HepG2 (cell line): ENCODE measurements around the gene MT1G. TPM values are rescaled to one million over a fixed set of nuclear protein-coding genes. Genes with fewer than 3 reads are reported as not detected.
A peak's percentile ranks its signal among the peaks of the same experiment; 100 is the strongest.

Experiments used
- ARHGAP35 ChIP-seq: sonication (generic); formaldehyde crosslinking; IDR thresholded peaks from 2 replicates; pipeline ENCODE4 v1.9.0; 2022; ENCODE audit warnings: mild to moderate bottlenecking, inconsistent platforms, moderate library complexity, missing genetic modification reagents, borderline replicate concordance
- GABPB1 ChIP-seq: IDR thresholded peaks from 2 replicates; pipeline ENCODE4 v1.6.1; 2016; ENCODE audit warnings: mild to moderate bottlenecking, missing genetic modification reagents, moderate library complexity, missing compliant biosample characterization
- HNRNPUL1 ChIP-seq: fragments of 200-400 bp; formaldehyde crosslinking; IDR thresholded peaks from 2 replicates; pipeline ENCODE4 v1.6.1; 2017; ENCODE audit warnings: low read depth, mild to moderate bottlenecking, low read length, moderate library complexity
- MTF2 ChIP-seq: sonication (generic); formaldehyde crosslinking; IDR thresholded peaks from 2 replicates; pipeline ENCODE4 v1.5.0; 2020; ENCODE audit warnings: missing genetic modification reagents, borderline replicate concordance
- NCOA5 ChIP-seq: sonication (generic); formaldehyde crosslinking; IDR thresholded peaks from 2 replicates; pipeline ENCODE4 v1.4.0; 2020; ENCODE audit warnings: missing genetic modification reagents
- POLR2AphosphoS5 ChIP-seq: IDR thresholded peaks from 2 replicates; pipeline ENCODE4 v1.6.1; 2012; ENCODE audit warnings: low read depth, low read length
- SAFB2 ChIP-seq: sonication (generic); formaldehyde crosslinking; IDR thresholded peaks from 2 replicates; pipeline ENCODE4 v1.5.1; 2020; ENCODE audit warnings: missing genetic modification reagents, low read depth, mild to moderate bottlenecking, borderline replicate concordance
- TBX2 ChIP-seq: sonication (generic); formaldehyde crosslinking; IDR thresholded peaks from 2 replicates; pipeline ENCODE4 v1.5.0; 2020; ENCODE audit warnings: missing genetic modification reagents, mild to moderate bottlenecking, borderline replicate concordance
- U2AF1 ChIP-seq: fragments of 200-400 bp; formaldehyde crosslinking; optimal IDR thresholded peaks from 2 replicates; pipeline ENCODE3; 2017; ENCODE audit warnings: mild to moderate bottlenecking, low read depth, low read length
- ZC3H13 ChIP-seq: sonication (generic); formaldehyde crosslinking; IDR thresholded peaks from 2 replicates; pipeline ENCODE4 v1.8.1; 2023; ENCODE audit warnings: mild to moderate bottlenecking, missing genetic modification reagents, moderate library complexity
- ZMAT3 ChIP-seq: sonication (generic); formaldehyde crosslinking; conservative IDR thresholded peaks from 2 replicates; pipeline ENCODE4 v1.7.0; 2021; ENCODE audit warnings: missing genetic modification reagents
- ZMYM3 ChIP-seq: sonication (generic); formaldehyde crosslinking; IDR thresholded peaks from 2 replicates; pipeline ENCODE4 v1.5.1; 2020; ENCODE audit warnings: mild to moderate bottlenecking, missing genetic modification reagents
- ZNF512 ChIP-seq: sonication (generic); formaldehyde crosslinking; IDR thresholded peaks from 2 replicates; pipeline ENCODE4 v1.4.0; 2020; ENCODE audit warnings: mild to moderate bottlenecking, missing genetic modification reagents
- ZNF598 ChIP-seq: sonication (generic); formaldehyde crosslinking; IDR thresholded peaks from 2 replicates; pipeline ENCODE4 v1.5.1; 2020; ENCODE audit warnings: mild to moderate bottlenecking, missing genetic modification reagents, borderline replicate concordance
- ZNF619 ChIP-seq: sonication (generic); formaldehyde crosslinking; IDR thresholded peaks from 2 replicates; pipeline ENCODE4 v1.4.0; 2020; ENCODE audit warnings: mild to moderate bottlenecking, missing genetic modification reagents
- ZSCAN25 ChIP-seq: sonication (generic); formaldehyde crosslinking; IDR thresholded peaks from 2 replicates; pipeline ENCODE4 v1.8.0; 2022; ENCODE audit warnings: mild to moderate bottlenecking, missing genetic modification reagents
- polyA plus RNA-seq, 8 experiments: library from polyadenylated mRNA; depleted of rRNA in 3 of 8; stranded (reverse) in 7 of 8; unstranded in 1 of 8; fragments of >200 nt; fragmentation: Illumina TruSeq in 4 of 8; extraction: Trizol in 4 of 8; gene quantifications; 2 replicates each; pipeline versions ENCODE4 v1.2.1 to v1.2.3, GENCODE V29; 2011 to 2016; ENCODE audit warnings: low read depth in 4 of 8, missing spikeins in 1 of 8, mixed read lengths in 1 of 8; ENCODE audit not compliant: insufficient read depth in 1 of 8
- total RNA-seq, 5 experiments: library from RNA; depleted of rRNA; stranded (reverse); fragments of >200 nt; fragmentation: Illumina TruSeq; extraction: Trizol; gene quantifications; 2 replicates each; pipeline ENCODE4 v1.2.3, GENCODE V29; 2016; ENCODE audit warnings: low read depth in 1 of 5
- TF ChIP-seq, protein P1 (sequence below): sonication (generic); formaldehyde crosslinking; IDR thresholded peaks from 2 replicates; pipeline ENCODE4 v1.8.1; 2023; ENCODE audit warnings: mild to moderate bottlenecking, inconsistent platforms, moderate library complexity, missing genetic modification reagents, borderline replicate concordance
- TF ChIP-seq, protein P2 (sequence below): sonication (generic); formaldehyde crosslinking; IDR thresholded peaks from 2 replicates; pipeline ENCODE4 v1.9.0; 2022; ENCODE audit warnings: missing genetic modification reagents, mild to moderate bottlenecking, borderline replicate concordance

The MT1G gene
- total and polyA plus RNA-seq, 2 of the 13 experiments (the other 11 are each of a cell fraction or from before 2014, with no cell fraction given): 3.6 to 377 TPM

GRCh38 chr16:56667581-56668571, at the start of gene MT1G (continued):
- TF ChIP-seq NCOA5 (CRISPR knock-in tag): no peak
- peak; percentile 55; the same call in 1 of the 2 replicates for TF ChIP-seq GABPB1 (CRISPR knock-in tag)
- TF ChIP-seq ARHGAP35 (CRISPR knock-in tag): 0 out of 2 replicates have a peak, but pooled peaks have one; percentile 20
- TF ChIP-seq ZMYM3 (CRISPR knock-in tag): 0 out of 2 replicates have a peak, but pooled peaks have one; percentile 16
- TF ChIP-seq, protein P1, sequence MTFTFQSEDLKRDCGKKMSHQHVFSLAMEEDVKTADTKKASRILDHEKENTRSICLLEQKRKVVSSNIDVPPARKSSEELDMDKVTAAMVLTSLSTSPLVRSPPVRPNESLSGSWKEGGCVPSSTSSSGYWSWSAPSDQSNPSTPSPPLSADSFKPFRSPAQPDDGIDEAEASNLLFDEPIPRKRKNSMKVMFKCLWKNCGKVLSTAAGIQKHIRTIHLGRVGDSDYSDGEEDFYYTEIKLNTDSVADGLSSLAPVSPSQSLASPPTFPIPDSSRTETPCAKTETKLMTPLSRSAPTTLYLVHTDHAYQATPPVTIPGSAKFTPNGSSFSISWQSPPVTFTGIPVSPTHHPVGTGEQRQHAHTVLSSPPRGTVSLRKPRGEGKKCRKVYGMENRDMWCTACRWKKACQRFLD (CRISPR knock-in tag): peak; percentile 72; the same call in 1 of the 2 replicates
- 0 out of 2 replicates have a peak, but pooled peaks have one; percentile 58 for TF ChIP-seq ZNF512 (CRISPR knock-in tag)
- 0 out of 2 replicates have a peak, but pooled peaks have one; percentile 27 for TF ChIP-seq ZMAT3 (CRISPR knock-in tag)
- TF ChIP-seq ZC3H13 (CRISPR knock-in tag): no peak
- TF ChIP-seq, protein P2, sequence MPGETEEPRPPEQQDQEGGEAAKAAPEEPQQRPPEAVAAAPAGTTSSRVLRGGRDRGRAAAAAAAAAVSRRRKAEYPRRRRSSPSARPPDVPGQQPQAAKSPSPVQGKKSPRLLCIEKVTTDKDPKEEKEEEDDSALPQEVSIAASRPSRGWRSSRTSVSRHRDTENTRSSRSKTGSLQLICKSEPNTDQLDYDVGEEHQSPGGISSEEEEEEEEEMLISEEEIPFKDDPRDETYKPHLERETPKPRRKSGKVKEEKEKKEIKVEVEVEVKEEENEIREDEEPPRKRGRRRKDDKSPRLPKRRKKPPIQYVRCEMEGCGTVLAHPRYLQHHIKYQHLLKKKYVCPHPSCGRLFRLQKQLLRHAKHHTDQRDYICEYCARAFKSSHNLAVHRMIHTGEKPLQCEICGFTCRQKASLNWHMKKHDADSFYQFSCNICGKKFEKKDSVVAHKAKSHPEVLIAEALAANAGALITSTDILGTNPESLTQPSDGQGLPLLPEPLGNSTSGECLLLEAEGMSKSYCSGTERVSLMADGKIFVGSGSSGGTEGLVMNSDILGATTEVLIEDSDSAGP: peak; percentile 83; the same call in 1 of the 2 replicates
- no peak for TF ChIP-seq HNRNPUL1
- TF ChIP-seq MTF2 (CRISPR knock-in tag): peak; percentile 84; the same call in 1 of the 2 replicates
- peak; percentile 91 for TF ChIP-seq ZNF598 (CRISPR knock-in tag)
- peak; percentile 49; the same call in 1 of the 2 replicates for TF ChIP-seq POLR2AphosphoS5
- TF ChIP-seq TBX2 (CRISPR knock-in tag): peak; percentile 74; the same call in 1 of the 2 replicates
- TF ChIP-seq ZNF619 (CRISPR knock-in tag): 0 out of 2 replicates have a peak, but pooled peaks have one; percentile 69
- peak; percentile 80 for TF ChIP-seq SAFB2 (CRISPR knock-in tag)
- peak; percentile 28; the same call in 1 of the 2 replicates for TF ChIP-seq ZSCAN25 (CRISPR knock-in tag)
- TF ChIP-seq U2AF1: peak; percentile 72
